Fibroblast of lung (primary cell): ENCODE measurements around the gene KNTC1.
"Not testable (repeated sequence)": the region's sequence is repeated elsewhere in the genome, so short reads cannot be mapped to it uniquely, and the experiment has no call there.

ENCODE experiments used
- CTCF ChIP-seq, 2 donors: IDR thresholded peaks in 1 of 2; conservative IDR thresholded peaks in 1 of 2; 1 replicate in 1 of 2; 2 replicates in 1 of 2; pipeline ENCODE4 v1.5.1; 2011 to 2012; ENCODE audit warnings: low read length in 2 of 2, control low read depth in 1 of 2, inconsistent platforms in 1 of 2, low read depth in 1 of 2, mild to moderate bottlenecking in 1 of 2
- EZH2 ChIP-seq: IDR thresholded peaks from 2 replicates; pipeline ENCODE4 v1.5.1; 2012; ENCODE audit warnings: low read length, control low read depth, mild to moderate bottlenecking; ENCODE audit errors: missing control alignments

GRCh38 chr12:122591966-122592365 lies 64.9 kb downstream of the KNTC1 start:
- not testable (repeated sequence) for TF ChIP-seq CTCF (conservative IDR thresholded peaks at IDR 0.05 in 1 of 2, IDR thresholded peaks at IDR 0.05 in 1 of 2; ENCODE audit: low read depth in 1 of 2, low read length in 2 of 2); EZH2
